A549 (cell line): ENCODE results near the gene MRPL51.

Experiments
- POLR2A ChIP-seq: IDR thresholded peaks from 2 replicates; pipeline ENCODE4 v1.6.1; 2012; ENCODE audit warnings: mild to moderate bottlenecking, low read length
- RAD21 ChIP-seq, 2 experiments: fragments of >200 bp in 1 of 2; sonication (Bioruptor Twin) in 1 of 2; formaldehyde crosslinking in 1 of 2; IDR thresholded peaks in 1 of 2; conservative IDR thresholded peaks in 1 of 2; 2 replicates in 1 of 2; 3 replicates in 1 of 2; pipeline ENCODE4 v1.6.1; 2012 to 2018; ENCODE audit warnings: inconsistent platforms in 1 of 2
- TF ChIP-seq, protein P1 (sequence below): fragments of >200 bp; sonication (Bioruptor Twin); formaldehyde crosslinking; IDR thresholded peaks from 3 replicates; pipeline ENCODE4 v1.5.1; 2016
- TF ChIP-seq, protein P2 (sequence below): fragments of 250-450 bp; sonication (Bioruptor Pico); IDR thresholded peaks from 2 replicates; pipeline ENCODE4 v1.5.0; 2021; ENCODE audit warnings: mild to moderate bottlenecking, moderate library complexity, borderline replicate concordance

DNA sequence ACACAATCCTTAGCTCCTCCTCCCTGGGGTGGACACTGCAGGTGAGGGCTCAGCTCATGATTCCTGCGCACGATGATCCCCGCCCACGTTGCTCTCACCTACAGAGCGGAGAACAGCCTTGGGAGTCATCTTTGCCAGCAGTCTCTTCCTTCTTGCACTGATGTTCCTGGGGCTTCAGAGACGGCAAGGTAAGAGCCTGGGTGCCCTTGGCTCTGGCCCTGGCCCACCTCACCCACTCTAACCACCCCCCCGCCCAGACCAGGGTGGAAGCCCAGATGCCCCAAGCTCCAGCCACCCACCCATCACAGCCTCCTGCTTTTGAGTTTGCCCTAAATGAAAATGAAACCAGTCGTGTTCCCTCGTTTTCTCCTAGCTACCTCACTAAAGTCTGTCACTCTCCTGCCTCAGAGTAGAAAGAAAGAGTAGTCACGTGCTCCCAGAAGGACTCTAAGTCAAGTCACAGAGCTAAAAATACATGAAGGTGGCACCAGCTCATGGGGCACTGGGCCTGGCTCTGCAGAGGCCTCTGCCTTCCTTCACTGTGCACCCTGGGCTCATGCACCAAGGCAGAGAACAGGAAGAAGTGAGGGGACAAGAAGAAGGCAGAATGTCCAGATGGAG lies 32.2 kb downstream of the MRPL51 start:
- TF ChIP-seq, protein P1, sequence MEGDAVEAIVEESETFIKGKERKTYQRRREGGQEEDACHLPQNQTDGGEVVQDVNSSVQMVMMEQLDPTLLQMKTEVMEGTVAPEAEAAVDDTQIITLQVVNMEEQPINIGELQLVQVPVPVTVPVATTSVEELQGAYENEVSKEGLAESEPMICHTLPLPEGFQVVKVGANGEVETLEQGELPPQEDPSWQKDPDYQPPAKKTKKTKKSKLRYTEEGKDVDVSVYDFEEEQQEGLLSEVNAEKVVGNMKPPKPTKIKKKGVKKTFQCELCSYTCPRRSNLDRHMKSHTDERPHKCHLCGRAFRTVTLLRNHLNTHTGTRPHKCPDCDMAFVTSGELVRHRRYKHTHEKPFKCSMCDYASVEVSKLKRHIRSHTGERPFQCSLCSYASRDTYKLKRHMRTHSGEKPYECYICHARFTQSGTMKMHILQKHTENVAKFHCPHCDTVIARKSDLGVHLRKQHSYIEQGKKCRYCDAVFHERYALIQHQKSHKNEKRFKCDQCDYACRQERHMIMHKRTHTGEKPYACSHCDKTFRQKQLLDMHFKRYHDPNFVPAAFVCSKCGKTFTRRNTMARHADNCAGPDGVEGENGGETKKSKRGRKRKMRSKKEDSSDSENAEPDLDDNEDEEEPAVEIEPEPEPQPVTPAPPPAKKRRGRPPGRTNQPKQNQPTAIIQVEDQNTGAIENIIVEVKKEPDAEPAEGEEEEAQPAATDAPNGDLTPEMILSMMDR = no peak
- TF ChIP-seq, protein P2, sequence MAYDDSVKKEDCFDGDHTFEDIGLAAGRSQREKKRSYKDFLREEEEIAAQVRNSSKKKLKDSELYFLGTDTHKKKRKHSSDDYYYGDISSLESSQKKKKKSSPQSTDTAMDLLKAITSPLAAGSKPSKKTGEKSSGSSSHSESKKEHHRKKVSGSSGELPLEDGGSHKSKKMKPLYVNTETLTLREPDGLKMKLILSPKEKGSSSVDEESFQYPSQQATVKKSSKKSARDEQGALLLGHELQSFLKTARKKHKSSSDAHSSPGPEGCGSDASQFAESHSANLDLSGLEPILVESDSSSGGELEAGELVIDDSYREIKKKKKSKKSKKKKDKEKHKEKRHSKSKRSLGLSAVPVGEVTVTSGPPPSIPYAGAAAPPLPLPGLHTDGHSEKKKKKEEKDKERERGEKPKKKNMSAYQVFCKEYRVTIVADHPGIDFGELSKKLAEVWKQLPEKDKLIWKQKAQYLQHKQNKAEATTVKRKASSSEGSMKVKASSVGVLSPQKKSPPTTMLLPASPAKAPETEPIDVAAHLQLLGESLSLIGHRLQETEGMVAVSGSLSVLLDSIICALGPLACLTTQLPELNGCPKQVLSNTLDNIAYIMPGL (CRISPR knock-in tag) = no peak
- TF ChIP-seq RAD21 (conservative IDR thresholded peaks at IDR 0.05 in 1 of 2, IDR thresholded peaks at IDR 0.05 in 1 of 2) (no peak), POLR2A (no peak)
